Prostate gland (tissue), 2 donors: Measurements from ENCODE around the gene RP9. TPM values are rescaled to one million over a fixed set of nuclear protein-coding genes. Genes with fewer than 3 reads are reported as not detected.

Experiments used
- DNase-seq: peaks from one replicate; pipeline ENCODE4 v3.0.0-alpha.2; 2019; ENCODE audit warnings: low spot score
- H3K27ac ChIP-seq, 2 donors: fragments of 200-600 bp; sonication (generic); 2 replicates each; pipeline ENCODE4 v1.5.1; 2017 to 2019
- H3K27me3 ChIP-seq: fragments of 200-600 bp; sonication (generic); replicated peaks from 2 replicates; pipeline ENCODE4 v1.5.1; 2019; ENCODE audit not compliant: insufficient read depth
- H3K36me3 ChIP-seq, 2 donors: fragments of 200-600 bp; sonication (generic); 1 replicate in 1 of 2; 2 replicates in 1 of 2; pipeline versions ENCODE4 v1.5.1 to v1.8.1; 2017 to 2019
- H3K4me1 ChIP-seq: fragments of 200-600 bp; sonication (generic); replicated peaks from 2 replicates; pipeline ENCODE4 v1.5.1; 2019
- H3K4me3 ChIP-seq, 2 donors: fragments of 200-600 bp; sonication (generic); 2 replicates each; pipeline ENCODE4 v1.5.1; 2017 to 2019
- H3K9me3 ChIP-seq: fragments of 200-600 bp; sonication (generic); 2 replicates; pipeline ENCODE4 v1.5.1; 2017
- CTCF ChIP-seq, 4 experiments: fragments of 200-600 bp in 2 of 4; fragments of 450-650 bp in 2 of 4; sonication (generic) in 2 of 4; IDR thresholded peaks; 1 replicate in 3 of 4; 2 replicates in 1 of 4; pipeline ENCODE4 v1.5.1; 2016 to 2019; ENCODE audit warnings: antibody characterized with exemption in 4 of 4, mild to moderate bottlenecking in 2 of 4, moderate library complexity in 2 of 4
- POLR2A ChIP-seq: fragments of 450-650 bp; IDR thresholded peaks from one replicate; pipeline ENCODE4 v1.6.1; 2016; ENCODE audit warnings: antibody characterized with exemption, mild to moderate bottlenecking
- POLR2AphosphoS5 ChIP-seq: sonication (generic); formaldehyde crosslinking; IDR thresholded peaks from one replicate; pipeline ENCODE4 v1.6.1; 2017; ENCODE audit warnings: antibody characterized with exemption
- WGBS: methylation state at CpG from one replicate; pipeline ENCODE4 v1.1.5; 2018; 5-methylcytosine and 5-hydroxymethylcytosine counted together
- intact Hi-C: fragments of 100-400 bp; cut with DNase I; formaldehyde crosslinking; loops from one replicate; pipeline ENCODE4 v1.14.2; 2022
- total RNA-seq, 2 donors: library from RNA; depleted of rRNA; stranded (reverse); fragments of >200 nt; gene quantifications; one replicate each; pipeline ENCODE4 v1.1.0, GENCODE V29; 2016

The RP9 gene
- total RNA-seq, 2 donors from 2014 or later = 7.8 to 18.0 TPM

GRCh38 chr7:33155811-33156210, 46.6 kb upstream of the RP9 start:
- Histone ChIP-seq H3K4me1 (no peaks in the 10 kb centered on the region), H3K27me3 (no peaks in the 10 kb centered on the region), H3K36me3 (no peaks in the 10 kb centered on the region), H3K9me3 (no peaks in the 10 kb centered on the region), H3K27ac (no peak overlapping the region), H3K4me3 (no peak overlapping the region)
- intact Hi-C loops = no loop called here
- no peak for DNase-seq
- no peak for TF ChIP-seq CTCF (IDR thresholded peaks at IDR 0.05)
- 94% methylated on average over 2 of the region's 2 CpGs for WGBS

- 50% methylated on average over 3 of the region's 3 CpGs for WGBS
- DNase-seq = no peak
- Histone ChIP-seq H3K4me3 (no peak overlapping the region), H3K27me3 (no peaks in the 10 kb centered on the region), H3K36me3 (no peaks in the 10 kb centered on the region), H3K9me3 (no peaks in the 10 kb centered on the region), H3K4me1 (no peaks in the 10 kb centered on the region), H3K27ac (no peak overlapping the region)
- intact Hi-C loops = no loop called here
- TF ChIP-seq CTCF (IDR thresholded peaks at IDR 0.05) (no peak), POLR2A (no peak), POLR2AphosphoS5 (no peak)
These were observed 42.9 kb upstream of the RP9 start for GRCh38 chr7:33152087-33152486.

GRCh38 chr7:33145156-33145555, 36.0 kb upstream of the RP9 start:
- no peak overlapping the region for H3K4me3 ChIP-seq
- no peak for DNase-seq
- no peaks in the 10 kb centered on the region for H3K4me1 ChIP-seq
- intact Hi-C loops = no loop called here
- TF ChIP-seq POLR2A = no peak
- TF ChIP-seq POLR2AphosphoS5 = no peak
- TF ChIP-seq CTCF (IDR thresholded peaks at IDR 0.05) = no peak
- no peak overlapping the region for H3K27ac ChIP-seq
- H3K36me3 ChIP-seq = no peaks in the 10 kb centered on the region
- H3K27me3 ChIP-seq = no peaks in the 10 kb centered on the region
- WGBS = 93% methylated on average over 5 of the region's 5 CpGs
- H3K9me3 ChIP-seq = no peaks in the 10 kb centered on the region

- H3K27ac ChIP-seq = no peak overlapping the region
- DNase-seq = no peak
- H3K4me1 ChIP-seq = no peaks in the 10 kb centered on the region
- intact Hi-C loops = no loop called here
- WGBS = 78% methylated on average over 4 of the region's 4 CpGs
- no peak overlapping the region for H3K4me3 ChIP-seq
- no peaks in the 10 kb centered on the region for H3K9me3 ChIP-seq
- H3K36me3 ChIP-seq = no peaks in the 10 kb centered on the region
- TF ChIP-seq POLR2A (no peak), POLR2AphosphoS5 (no peak), CTCF (IDR thresholded peaks at IDR 0.05) (no peak)
- no peaks in the 10 kb centered on the region for H3K27me3 ChIP-seq
These were observed 35.0 kb upstream of the RP9 start for GRCh38 chr7:33143996-33144718.

DNA sequence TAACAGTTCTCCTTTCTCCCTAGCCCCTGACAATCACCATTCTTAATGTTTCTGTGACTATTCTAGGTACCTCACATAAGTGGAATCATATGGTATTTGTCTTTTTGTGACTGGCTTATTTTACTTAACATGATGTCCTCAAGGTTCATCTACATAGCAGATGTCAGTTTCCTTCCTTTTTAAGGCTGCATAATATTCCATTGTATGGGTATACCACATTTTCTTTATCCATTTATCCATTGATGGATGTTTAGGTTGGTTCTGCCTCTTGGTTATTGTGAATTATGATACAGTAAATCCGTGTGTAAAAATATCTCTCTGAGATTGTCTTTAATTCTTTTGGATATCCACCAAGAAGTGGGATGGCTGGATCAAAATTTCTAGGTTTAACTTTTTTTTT, 33.4 kb upstream of the RP9 start:
- Histone ChIP-seq H3K4me1 (no peaks in the 10 kb centered on the region), H3K36me3 (no peaks in the 10 kb centered on the region), H3K9me3 (no peaks in the 10 kb centered on the region), H3K27ac (no peak overlapping the region), H3K27me3 (no peaks in the 10 kb centered on the region), H3K4me3 (no peak overlapping the region)
- no peak for DNase-seq
- 91% methylated on average over 1 of the region's 1 CpG for WGBS
- intact Hi-C loops = no loop called here
- no peak for TF ChIP-seq POLR2AphosphoS5
- no peak for TF ChIP-seq CTCF (IDR thresholded peaks at IDR 0.05)
- TF ChIP-seq POLR2A = no peak
